SW480 (cell line): ENCODE results near the gene C16orf96.
A peak's percentile ranks its signal among the peaks of the same experiment; 100 is the strongest.

ENCODE experiments used
- DNase-seq: peaks from one replicate; pipeline ENCODE4 v3.0.0-alpha.2; 2016; ENCODE audit warnings: low spot score

Gene C16orf96

GRCh38 chr16:4601864-4602186 is 45.7 kb downstream of the C16orf96 start:
- no peak for DNase-seq

GRCh38 chr16:4602331-4602730 is 46.2 kb downstream of the C16orf96 start:
- DNase-seq = no peak

- DNase-seq = no peak
Measured at GRCh38 chr16:4603624-4604170, 47.6 kb downstream of the C16orf96 start.

GRCh38 chr16:4604401-4604800 is 48.3 kb downstream of the C16orf96 start:
- no peak for DNase-seq

- no peak for DNase-seq
Measured at GRCh38 chr16:4606354-4606753, 50.2 kb downstream of the C16orf96 start.

GRCh38 chr16:4607841-4608703 is 51.9 kb downstream of the C16orf96 start:
- DNase-seq = no peak

- DNase-seq = no peak
Measured at GRCh38 chr16:4608704-4608980, 52.5 kb downstream of the C16orf96 start.

- DNase-seq = no peak
Measured at GRCh38 chr16:4609200-4610010, 53.3 kb downstream of the C16orf96 start.

GRCh38 chr16:4610011-4611005 is 54.2 kb downstream of the C16orf96 start:
- DNase-seq = no peak

- DNase-seq = no peak
Measured at GRCh38 chr16:4611337-4612021, 55.3 kb downstream of the C16orf96 start.

GRCh38 chr16:4612474-4612931 is 56.4 kb downstream of the C16orf96 start:
- DNase-seq = no peak

GRCh38 chr16:4612977-4613635 is 57.0 kb downstream of the C16orf96 start:
- no peak for DNase-seq

GRCh38 chr16:4613636-4614570 is 57.8 kb downstream of the C16orf96 start:
- DNase-seq = peak; percentile 25

GRCh38 chr16:4614571-4615383 is 58.6 kb downstream of the C16orf96 start, which contains the start of gene UBALD1:
UBALD1 (minus strand) TSS chr16:4614888; CDS start chr16:4614797, 91 bp downstream.
- peak; percentile 89 for DNase-seq

- DNase-seq = no peak
Measured at GRCh38 chr16:4615384-4616046, 59.4 kb downstream of the C16orf96 start.

- peak; percentile 99 for DNase-seq
Measured at GRCh38 chr16:4616047-4616811, 60.1 kb downstream of the C16orf96 start.

- no peak for DNase-seq
Measured at GRCh38 chr16:4617880-4618279, 61.7 kb downstream of the C16orf96 start.
